Stimulated activated memory B cell treated with anti-CD40 and anti-IgM and Interleukin-4, amounts not matched to agents 10 μg/mL and 1 μg/mL and 100 μg/mL, for 72 hours (primary cell): ENCODE measurements around the gene SECISBP2.
"Not testable (repeated sequence)": the region's sequence is repeated elsewhere in the genome, so short reads cannot be mapped to it uniquely, and the experiment has no call there.

Source experiments
- ATAC-seq: fragments of 150-1000 bp; cut with Tn5 transposase; 2 replicates; pipeline ENCODE4 v1.10.0; 2021
- H3K27ac Mint-ChIP-seq: one replicate; pipeline ENCODE4 v1.8.0; 2022; ENCODE audit warnings: mild to moderate bottlenecking, mixed read lengths
- H3K27me3 Mint-ChIP-seq: one replicate; pipeline ENCODE4 v1.8.0; 2022; ENCODE audit warnings: mixed read lengths
- H3K36me3 Mint-ChIP-seq: one replicate; pipeline ENCODE4 v1.8.0; 2022; ENCODE audit warnings: mixed read lengths
- H3K4me1 Mint-ChIP-seq: one replicate; pipeline ENCODE4 v1.8.0; 2022; ENCODE audit warnings: mixed read lengths
- H3K4me3 Mint-ChIP-seq: one replicate; pipeline ENCODE4 v1.8.0; 2022; ENCODE audit warnings: mild to moderate bottlenecking, moderate library complexity, mixed read lengths
- H3K9me3 Mint-ChIP-seq: one replicate; pipeline ENCODE4 v1.8.0; 2022; ENCODE audit warnings: mixed read lengths

Gene SECISBP2

DNA sequence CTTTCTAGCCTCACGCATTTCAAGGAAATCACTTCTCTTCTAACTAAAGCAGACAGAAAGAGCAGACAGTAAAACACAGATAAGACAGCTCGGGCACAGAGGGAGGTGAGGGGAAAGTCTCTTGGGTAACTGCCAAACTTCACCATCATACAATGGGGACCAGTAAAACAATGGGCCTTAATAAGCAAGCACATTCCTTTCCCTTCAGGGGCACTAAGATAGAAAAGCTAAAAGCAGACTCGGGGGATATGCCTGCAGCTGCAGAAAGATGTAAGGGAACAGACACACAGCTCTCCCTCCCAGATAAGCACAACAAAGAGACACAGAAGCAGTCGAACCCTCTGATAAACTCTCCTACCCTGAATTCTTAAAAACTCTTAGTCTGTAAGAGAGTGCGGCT is 22.9 kb upstream of the SECISBP2 start:
- Mint-ChIP-seq H3K27me3 (no peaks in the 10 kb centered on the region), H3K9me3 (no peaks in the 10 kb centered on the region), H3K27ac (no peak overlapping the region)

DNA sequence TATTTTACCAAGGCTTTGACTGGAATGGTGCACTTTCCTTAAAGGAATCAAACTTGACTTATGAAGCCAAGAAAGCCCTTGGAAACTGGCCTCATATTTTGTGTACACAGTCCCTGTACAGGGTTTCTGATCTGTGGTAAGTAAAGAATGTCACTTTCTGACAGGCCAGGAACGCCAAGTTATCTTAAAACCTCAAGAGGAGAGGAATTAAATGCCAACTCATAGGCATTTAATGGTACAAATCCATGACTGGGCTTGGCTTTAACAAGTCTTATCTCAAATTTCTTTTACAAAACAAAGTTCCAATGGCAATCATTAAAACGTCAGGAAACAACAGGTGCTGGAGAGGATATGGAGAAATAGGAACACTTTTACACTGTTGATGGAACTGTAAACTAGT is 16.3 kb upstream of the SECISBP2 start:
- H3K27me3 Mint-ChIP-seq, H3K36me3 Mint-ChIP-seq, H3K27ac Mint-ChIP-seq, H3K9me3 Mint-ChIP-seq, H3K4me3 Mint-ChIP-seq, ATAC-seq: not testable (repeated sequence)
- peaks cover 30% of the 10 kb centered on the region for H3K4me1 Mint-ChIP-seq

More for the DNA sequence above, 22.9 kb upstream of the SECISBP2 start:
- H3K4me3 Mint-ChIP-seq = no peak overlapping the region
- no peak for ATAC-seq
- H3K4me1 Mint-ChIP-seq = no peaks in the 10 kb centered on the region
- H3K36me3 Mint-ChIP-seq = peaks cover 15% of the 10 kb centered on the region

GRCh38 chr9:89304020-89304833 is 14.1 kb upstream of the SECISBP2 start:
- peak overlapping the region; percentile 3 for H3K27ac Mint-ChIP-seq

DNA sequence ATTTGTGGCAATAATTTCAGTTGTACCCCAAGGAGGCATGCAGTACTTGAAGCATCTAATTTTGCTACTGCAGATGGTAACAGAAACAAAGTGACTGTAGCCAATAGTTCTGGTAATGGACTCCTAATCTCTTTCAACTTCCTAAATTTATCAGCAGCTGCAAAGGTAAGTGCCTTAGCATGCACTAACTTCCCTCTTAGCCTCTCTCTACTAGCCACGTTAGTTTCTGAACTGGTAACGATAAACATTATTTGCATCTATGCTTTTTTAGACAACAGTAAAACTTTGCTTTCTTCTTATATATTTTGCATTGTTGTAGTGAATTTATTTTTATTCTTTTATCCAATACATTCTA is 13.5 kb upstream of the SECISBP2 start:
- Mint-ChIP-seq H3K4me1 (peaks cover 30% of the 10 kb centered on the region), H3K9me3 (no peaks in the 10 kb centered on the region), H3K4me3 (no peak overlapping the region), H3K27me3 (no peaks in the 10 kb centered on the region), H3K27ac (peak overlapping the region; percentile 3), H3K36me3 (peaks cover 16% of the 10 kb centered on the region)
- peak; percentile 58 for ATAC-seq

More at GRCh38 chr9:89304020-89304833, 14.1 kb upstream of the SECISBP2 start:
- H3K4me1 Mint-ChIP-seq = peaks cover 30% of the 10 kb centered on the region
- no peak overlapping the region for H3K4me3 Mint-ChIP-seq
- ATAC-seq = no peak
- no peaks in the 10 kb centered on the region for H3K27me3 Mint-ChIP-seq
- H3K9me3 Mint-ChIP-seq = no peaks in the 10 kb centered on the region
- peaks cover 16% of the 10 kb centered on the region for H3K36me3 Mint-ChIP-seq

DNA sequence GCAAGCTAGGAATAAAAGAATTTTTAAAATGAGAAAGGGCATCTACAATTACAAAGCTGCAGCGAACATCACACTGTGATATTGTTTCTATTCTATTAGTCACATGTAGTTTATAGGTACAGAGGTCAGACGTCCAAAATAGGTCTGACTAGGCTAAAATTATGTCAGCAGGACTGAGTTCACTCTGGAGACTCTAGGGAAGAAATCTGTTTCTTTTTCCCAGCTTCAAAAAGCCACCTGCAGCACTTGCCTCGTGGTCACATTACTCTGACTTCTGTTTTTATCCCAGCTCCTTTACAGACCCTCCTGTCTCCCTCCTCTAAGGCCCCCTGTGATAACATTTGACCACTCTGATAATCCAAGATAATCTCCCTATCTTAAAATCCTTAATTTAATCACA is 12.4 kb upstream of the SECISBP2 start:
- peaks cover 16% of the 10 kb centered on the region for H3K36me3 Mint-ChIP-seq
- ATAC-seq = no peak
- H3K4me1 Mint-ChIP-seq = peaks cover 30% of the 10 kb centered on the region
- H3K27me3 Mint-ChIP-seq = no peaks in the 10 kb centered on the region
- H3K27ac Mint-ChIP-seq = peak overlapping the region; percentile 3
- no peaks in the 10 kb centered on the region for H3K9me3 Mint-ChIP-seq
- H3K4me3 Mint-ChIP-seq = no peak overlapping the region

GRCh38 chr9:89309166-89309565 is 9.1 kb upstream of the SECISBP2 start:
- Mint-ChIP-seq H3K27ac (peak overlapping the region; percentile 99), H3K27me3 (no peaks in the 10 kb centered on the region), H3K4me3 (peak overlapping the region; percentile 94), H3K9me3 (no peaks in the 10 kb centered on the region), H3K4me1 (peaks cover 34% of the 10 kb centered on the region), H3K36me3 (peaks cover 16% of the 10 kb centered on the region)
- no peak for ATAC-seq

DNA sequence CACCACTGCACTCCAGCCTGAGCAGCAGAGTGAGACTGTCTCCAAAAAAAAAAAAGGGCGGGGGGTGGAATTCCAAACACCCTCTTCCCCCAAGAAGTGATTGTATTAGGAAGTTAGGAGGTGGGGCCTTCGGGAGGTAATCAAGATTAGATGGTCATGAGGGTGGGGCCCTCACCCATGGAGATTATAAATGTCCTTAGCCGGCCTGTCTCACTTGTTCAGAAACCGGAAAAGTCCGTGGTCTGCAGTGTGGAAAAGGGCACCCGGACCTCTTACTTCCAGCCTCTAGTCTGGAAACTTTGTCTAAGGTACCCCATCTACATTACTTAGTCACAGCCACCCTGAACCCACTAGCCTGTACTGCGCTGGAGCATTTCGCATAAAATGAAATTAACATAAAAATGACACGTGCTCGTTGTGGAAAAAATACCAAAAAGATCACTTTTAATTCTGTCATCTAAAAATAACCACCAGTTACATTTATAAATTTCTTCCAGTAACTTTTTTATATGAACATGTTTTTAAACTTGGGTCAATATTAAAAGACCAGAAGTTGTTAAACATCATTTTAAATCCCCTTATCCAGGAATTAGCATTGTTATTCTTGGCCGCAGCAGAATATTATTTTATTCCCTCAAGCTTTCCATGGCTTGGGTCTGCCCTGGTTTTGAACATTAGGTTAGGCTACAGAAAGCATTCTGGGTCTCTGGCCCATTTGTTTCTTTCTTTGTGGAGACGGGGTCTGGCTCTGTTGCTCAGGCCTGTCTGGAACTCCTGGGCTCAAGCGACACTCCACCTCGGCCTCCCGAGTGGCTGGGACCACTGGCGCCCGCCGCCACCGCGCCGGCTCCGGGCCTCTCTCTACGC is 8.5 kb upstream of the SECISBP2 start:
- Mint-ChIP-seq H3K4me1 (peaks cover 34% of the 10 kb centered on the region), H3K4me3 (peak overlapping the region; percentile 94), H3K27ac (peak overlapping the region; percentile 99), H3K27me3 (no peaks in the 10 kb centered on the region), H3K36me3 (peaks cover 16% of the 10 kb centered on the region), H3K9me3 (no peaks in the 10 kb centered on the region)
- no peak for ATAC-seq

DNA sequence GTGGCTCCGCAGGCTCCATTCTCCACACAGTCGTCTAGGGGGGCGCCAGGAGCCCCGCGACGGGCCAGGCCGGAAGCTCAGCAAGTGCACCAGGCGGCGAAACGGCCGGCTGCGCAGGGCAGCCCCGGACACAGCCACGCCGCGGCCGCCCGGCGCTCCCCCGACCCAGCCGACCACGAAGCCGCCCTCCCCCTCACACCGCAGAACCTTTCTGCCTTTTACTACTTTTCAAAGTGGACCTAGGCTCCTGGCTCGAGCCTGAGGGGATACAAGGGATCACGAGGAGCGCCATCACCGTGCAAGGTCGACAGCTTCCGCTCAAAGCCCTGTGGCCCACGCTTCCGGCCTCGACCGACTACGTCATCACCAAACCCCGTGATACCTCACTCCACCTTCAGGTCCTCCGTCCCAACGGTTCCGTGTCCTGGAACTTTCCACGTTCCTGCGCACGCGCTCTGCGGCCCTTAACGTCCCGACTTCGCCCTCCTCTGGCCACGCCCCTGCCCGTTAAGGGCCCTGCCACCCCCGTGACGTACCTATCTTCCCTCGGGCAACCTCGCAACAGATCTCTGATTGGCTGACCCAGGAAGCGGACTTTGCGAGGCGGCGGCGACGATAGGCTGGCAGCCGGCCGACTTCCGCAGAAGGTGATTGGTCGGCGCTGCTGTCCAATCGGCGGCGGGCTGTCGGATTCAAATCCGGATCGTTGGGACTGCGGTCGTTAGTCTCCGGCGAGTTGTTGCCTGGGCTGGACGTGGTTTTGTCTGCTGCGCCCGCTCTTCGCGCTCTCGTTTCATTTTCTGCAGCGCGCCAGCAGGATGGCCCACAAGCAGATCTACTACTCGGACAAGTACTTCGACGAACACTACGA is 7.6 kb upstream of the SECISBP2 start, which contains the start of gene CKS2:
Gene CKS2, plus strand, starts transcription at position 721 of the 871 bp plus-strand sequence. Its CDS starts 98 bp downstream, at position 819.
- Mint-ChIP-seq H3K9me3 (no peaks in the 10 kb centered on the region), H3K4me1 (peaks cover 26% of the 10 kb centered on the region), H3K27ac (peak within 1 kb of the TSS; percentile 99), H3K4me3 (peak within 1 kb of the TSS; percentile 94), H3K27me3 (no peaks in the 10 kb centered on the region), H3K36me3 (peaks cover 16% of the 10 kb centered on the region)
- ATAC-seq = peak; percentile 97

- Mint-ChIP-seq H3K4me3 (peak overlapping the region; percentile 94), H3K9me3 (no peaks in the 10 kb centered on the region), H3K27me3 (no peaks in the 10 kb centered on the region), H3K36me3 (peaks cover 9% of the 10 kb centered on the region), H3K27ac (peak overlapping the region; percentile 99), H3K4me1 (peaks cover 19% of the 10 kb centered on the region)
- ATAC-seq = peak; percentile 51
Measured at GRCh38 chr9:89311346-89312221, 6.7 kb upstream of the SECISBP2 start.

- no peak for ATAC-seq
- Mint-ChIP-seq H3K27ac (peak overlapping the region; percentile 99), H3K4me3 (peak overlapping the region; percentile 94), H3K36me3 (peaks cover 6% of the 10 kb centered on the region), H3K4me1 (peaks cover 19% of the 10 kb centered on the region), H3K27me3 (no peaks in the 10 kb centered on the region), H3K9me3 (no peaks in the 10 kb centered on the region)
Measured at GRCh38 chr9:89312222-89312571, 6.1 kb upstream of the SECISBP2 start.

DNA sequence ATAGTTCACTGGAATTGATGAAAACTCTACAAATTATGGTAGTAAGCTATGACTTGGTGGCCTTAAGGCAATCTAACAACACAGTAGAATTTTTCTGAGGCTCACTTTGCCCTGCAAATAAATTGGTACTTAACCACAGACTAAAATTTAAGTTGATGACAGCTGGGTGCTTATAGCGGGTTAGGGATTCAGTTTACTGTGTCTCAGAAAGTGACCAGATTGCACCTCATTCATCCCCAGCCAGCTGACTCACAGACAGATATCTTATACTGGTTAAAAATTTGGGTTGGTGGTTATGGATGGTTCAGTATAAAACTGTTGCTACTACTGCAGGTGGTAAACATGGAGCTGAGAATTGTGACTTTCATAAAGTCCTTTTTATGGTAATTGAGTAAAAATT is 4.5 kb upstream of the SECISBP2 start:
- Mint-ChIP-seq H3K4me3 (no peak overlapping the region), H3K27ac (peak overlapping the region; percentile 19), H3K27me3 (no peaks in the 10 kb centered on the region), H3K9me3 (no peaks in the 10 kb centered on the region), H3K36me3 (peaks cover 10% of the 10 kb centered on the region), H3K4me1 (peaks cover 30% of the 10 kb centered on the region)
- ATAC-seq = no peak

DNA sequence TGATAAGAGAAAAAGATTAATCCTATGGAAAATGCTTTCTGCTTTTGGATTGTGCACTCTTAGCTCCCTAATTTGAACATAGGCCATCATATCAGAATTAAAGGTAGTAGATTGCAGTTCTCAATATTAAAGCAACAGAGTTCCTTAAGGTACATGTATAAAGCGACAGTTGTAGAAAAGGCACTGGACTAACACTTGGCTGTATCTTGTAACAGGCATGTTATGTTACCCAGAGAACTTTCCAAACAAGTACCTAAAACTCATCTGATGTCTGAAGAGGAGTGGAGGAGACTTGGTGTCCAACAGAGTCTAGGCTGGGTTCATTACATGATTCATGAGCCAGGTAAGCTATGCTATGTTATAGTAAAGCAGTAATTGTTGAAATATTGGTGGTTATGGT is 3.3 kb upstream of the SECISBP2 start:
- ATAC-seq = no peak
- Mint-ChIP-seq H3K27me3 (no peaks in the 10 kb centered on the region), H3K4me3 (no peak overlapping the region), H3K27ac (peak overlapping the region; percentile 19), H3K36me3 (peaks cover 10% of the 10 kb centered on the region), H3K4me1 (peaks cover 40% of the 10 kb centered on the region), H3K9me3 (no peaks in the 10 kb centered on the region)

DNA sequence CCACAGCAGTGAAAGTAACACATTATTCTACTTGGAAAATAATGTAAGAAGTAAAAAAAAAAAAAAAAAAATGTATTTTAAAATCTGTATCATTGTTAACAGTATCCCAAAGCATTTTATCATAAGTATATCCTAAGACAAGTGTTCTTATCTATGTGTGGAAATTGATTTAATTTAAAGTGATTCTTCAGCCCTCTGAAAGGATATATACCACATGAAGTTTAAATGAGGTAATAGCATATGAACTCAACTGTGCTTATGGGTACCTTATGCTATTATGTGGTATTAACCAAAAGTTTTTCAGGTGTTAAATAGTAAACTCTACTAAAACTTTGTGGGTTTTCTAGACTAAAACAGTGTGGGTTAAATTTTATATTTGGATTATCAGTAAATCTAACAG is 2.8 kb upstream of the SECISBP2 start:
- H3K27me3 Mint-ChIP-seq = no peaks in the 10 kb centered on the region
- peaks cover 10% of the 10 kb centered on the region for H3K36me3 Mint-ChIP-seq
- H3K4me1 Mint-ChIP-seq = peaks cover 43% of the 10 kb centered on the region
- H3K9me3 Mint-ChIP-seq = no peaks in the 10 kb centered on the region
- H3K27ac Mint-ChIP-seq = no peak overlapping the region
- no peak for ATAC-seq
- no peak overlapping the region for H3K4me3 Mint-ChIP-seq

DNA sequence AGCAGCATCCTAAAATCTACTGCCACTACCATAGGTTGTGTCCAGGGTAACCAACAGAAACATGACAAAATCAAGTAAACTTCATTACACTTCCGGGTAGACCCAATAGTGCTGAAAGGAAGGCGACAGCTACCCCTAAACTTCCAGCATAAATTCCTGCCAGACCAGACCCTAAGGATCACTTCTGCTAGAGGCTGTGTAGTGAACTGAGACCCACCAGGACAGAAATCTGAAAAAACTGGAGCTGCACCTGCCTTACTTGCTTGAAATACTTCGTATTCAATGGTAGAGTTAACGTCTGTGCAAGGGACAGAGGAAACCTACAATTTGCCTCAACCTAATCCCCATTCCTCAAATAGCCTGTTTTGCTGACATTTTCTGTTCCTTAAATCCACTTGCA is 1.0 kb upstream of the SECISBP2 start:
- peaks cover 40% of the 10 kb centered on the region for H3K4me1 Mint-ChIP-seq
- no peak for ATAC-seq
- H3K9me3 Mint-ChIP-seq = no peaks in the 10 kb centered on the region
- H3K27ac Mint-ChIP-seq = peak overlapping the region; percentile 99
- H3K4me3 Mint-ChIP-seq = peak overlapping the region; percentile 92
- H3K27me3 Mint-ChIP-seq = no peaks in the 10 kb centered on the region
- peaks cover 10% of the 10 kb centered on the region for H3K36me3 Mint-ChIP-seq
